Transverse colon (tissue), 4 donors: Measurements from ENCODE around the gene CDKN1A. TPM values are rescaled to one million over a fixed set of nuclear protein-coding genes. Genes with fewer than 3 reads are reported as not detected.

Experiments used
- DNase-seq: peaks from one replicate; pipeline ENCODE4 v3.0.0-alpha.2; 2019
- H3K27ac ChIP-seq, 4 donors: fragments of 200-600 bp; sonication (generic); 2 replicates each; pipeline ENCODE4 v1.5.1; 2016 to 2018; ENCODE audit warnings: inconsistent platforms in 4 of 4
- H3K27me3 ChIP-seq: fragments of 200-600 bp; sonication (generic); 2 replicates; pipeline ENCODE4 v1.5.1; 2017; ENCODE audit warnings: inconsistent platforms
- H3K36me3 ChIP-seq, 4 donors: fragments of 200-600 bp; sonication (generic); 2 replicates each; pipeline ENCODE4 v1.5.1; 2017 to 2019; ENCODE audit warnings: inconsistent platforms in 4 of 4
- H3K4me1 ChIP-seq, 4 donors: fragments of 200-600 bp; sonication (generic); 2 replicates each; pipeline ENCODE4 v1.5.1; 2017 to 2020; ENCODE audit warnings: inconsistent platforms in 4 of 4
- H3K4me3 ChIP-seq, 4 donors: fragments of 200-600 bp; sonication (generic); 1 replicate in 1 of 4; 2 replicates in 3 of 4; pipeline versions ENCODE4 v1.5.1 to v1.6.1; 2017 to 2019; ENCODE audit warnings: inconsistent platforms in 4 of 4
- H3K9me3 ChIP-seq, 2 donors: fragments of 200-600 bp; sonication (generic); 2 replicates each; pipeline ENCODE4 v1.5.1; 2017 to 2019; ENCODE audit warnings: inconsistent platforms in 2 of 2
- EP300 ChIP-seq: sonication (generic); formaldehyde crosslinking; IDR thresholded peaks from one replicate; pipeline ENCODE4 v1.6.1; 2017; ENCODE audit warnings: antibody characterized with exemption, low read depth
- POLR2A ChIP-seq: fragments of 450-650 bp; IDR thresholded peaks from one replicate; pipeline ENCODE4 v1.6.1; 2016; ENCODE audit warnings: antibody characterized with exemption, mild to moderate bottlenecking, moderate library complexity
- POLR2AphosphoS5 ChIP-seq, 3 donors: sonication (generic); formaldehyde crosslinking; IDR thresholded peaks; one replicate each; pipeline ENCODE4 v1.6.1; 2016; ENCODE audit warnings: antibody characterized with exemption in 3 of 3
- WGBS, 2 donors: methylation state at CpG; one replicate each; pipeline ENCODE4 v1.1.5; 2018; ENCODE audit warnings: low coverage in 1 of 2; 5-methylcytosine and 5-hydroxymethylcytosine counted together
- in situ Hi-C, 4 donors: fragments of 200-750 bp; cut with MboI; loops; one replicate each; pipeline versions ENCODE4 v1.15.0 to v1.15.1; 2017; ENCODE audit warnings: low sequenced_read_pairs in 3 of 4, low pct_ligation_motif_present in 1 of 4, low pct_unique_long_range_greater_than_20kb in 1 of 4
- intact Hi-C: fragments of 100-400 bp; cut with DNase I; formaldehyde crosslinking; loops from one replicate; pipeline ENCODE4 v1.15.1; 2023; ENCODE audit warnings: low total_unique reads
- total RNA-seq, 4 donors: library from RNA; depleted of rRNA; stranded (reverse); fragments of >200 nt; gene quantifications; one replicate each; pipeline ENCODE4 v1.1.0, GENCODE V29; 2016
- TF ChIP-seq, protein P1 (sequence below), 5 experiments: fragments of 200-600 bp in 3 of 5; fragments of 450-650 bp in 2 of 5; sonication (generic) in 3 of 5; IDR thresholded peaks; 1 replicate in 2 of 5; 2 replicates in 3 of 5; pipeline ENCODE4 v1.5.1; 2016 to 2017; ENCODE audit warnings: antibody characterized with exemption in 5 of 5, inconsistent platforms in 3 of 5, mild to moderate bottlenecking in 2 of 5, moderate library complexity in 1 of 5

Gene CDKN1A
- total RNA-seq, 4 donors from 2014 or later, result 34.6 to 613 (median 264) TPM

DNA sequence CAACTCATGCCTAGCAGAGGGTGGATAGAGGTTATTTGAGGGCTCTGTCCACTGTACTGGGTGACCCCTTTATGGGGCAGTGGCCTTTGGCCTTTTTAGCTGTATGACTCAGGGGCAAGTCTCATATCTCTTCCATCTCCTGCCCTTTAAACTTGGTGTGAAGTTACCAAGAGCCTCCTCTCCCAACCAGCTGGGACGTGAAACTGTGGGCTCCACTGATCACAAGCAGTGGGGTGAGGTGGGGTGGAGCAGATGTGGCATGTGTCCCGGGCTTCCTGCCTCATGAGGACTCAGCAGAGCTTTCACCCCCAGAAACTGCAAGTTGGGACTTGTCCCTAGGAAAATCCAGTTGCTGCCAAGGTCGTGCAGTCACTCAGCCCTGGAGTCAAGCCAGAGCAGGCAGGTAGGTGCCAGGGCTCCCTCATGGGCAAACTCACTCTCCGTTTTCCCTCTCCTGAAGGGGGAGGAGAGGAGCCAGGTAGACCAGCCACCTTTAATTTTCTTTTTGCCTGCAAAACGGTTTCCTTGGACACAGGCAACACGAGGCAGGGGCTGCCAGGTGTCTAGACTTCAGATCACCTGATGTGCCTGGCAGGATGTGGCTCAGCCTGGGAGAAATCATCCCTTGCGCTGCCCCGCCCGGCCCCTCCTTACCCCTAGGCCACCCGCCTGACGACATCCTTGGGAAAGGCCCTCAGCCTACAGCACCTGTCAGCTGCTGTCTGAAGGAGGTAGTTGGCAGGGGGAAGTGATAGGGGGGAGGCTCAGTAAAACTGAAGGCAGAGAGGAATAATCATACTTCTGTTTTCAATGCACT, 4.0 kb downstream of the CDKN1A start:
- intact Hi-C loops (loop anchor here (5.0 to 10.0 kb wide), 2 partner anchors 60 to 72 kb away; no protein-coding TSS in a partner anchor), in situ Hi-C loops (loop anchor here in 3 of 4 donors (5.0 kb wide), 1 partner anchor 60 kb away; no protein-coding TSS in a partner anchor)
- H3K27me3 ChIP-seq, result no peaks in the 10 kb centered on the region
- DNase-seq, result peak; percentile 85
- H3K4me1 ChIP-seq, result peaks cover 17 to 44% (median 33%) of the 10 kb centered on the region in 4 donors
- no peaks in the 10 kb centered on the region for H3K9me3 ChIP-seq
- peaks cover 0 to 33% (median 17%) of the 10 kb centered on the region in 4 donors for H3K36me3 ChIP-seq
- TF ChIP-seq, protein P1, sequence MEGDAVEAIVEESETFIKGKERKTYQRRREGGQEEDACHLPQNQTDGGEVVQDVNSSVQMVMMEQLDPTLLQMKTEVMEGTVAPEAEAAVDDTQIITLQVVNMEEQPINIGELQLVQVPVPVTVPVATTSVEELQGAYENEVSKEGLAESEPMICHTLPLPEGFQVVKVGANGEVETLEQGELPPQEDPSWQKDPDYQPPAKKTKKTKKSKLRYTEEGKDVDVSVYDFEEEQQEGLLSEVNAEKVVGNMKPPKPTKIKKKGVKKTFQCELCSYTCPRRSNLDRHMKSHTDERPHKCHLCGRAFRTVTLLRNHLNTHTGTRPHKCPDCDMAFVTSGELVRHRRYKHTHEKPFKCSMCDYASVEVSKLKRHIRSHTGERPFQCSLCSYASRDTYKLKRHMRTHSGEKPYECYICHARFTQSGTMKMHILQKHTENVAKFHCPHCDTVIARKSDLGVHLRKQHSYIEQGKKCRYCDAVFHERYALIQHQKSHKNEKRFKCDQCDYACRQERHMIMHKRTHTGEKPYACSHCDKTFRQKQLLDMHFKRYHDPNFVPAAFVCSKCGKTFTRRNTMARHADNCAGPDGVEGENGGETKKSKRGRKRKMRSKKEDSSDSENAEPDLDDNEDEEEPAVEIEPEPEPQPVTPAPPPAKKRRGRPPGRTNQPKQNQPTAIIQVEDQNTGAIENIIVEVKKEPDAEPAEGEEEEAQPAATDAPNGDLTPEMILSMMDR (IDR thresholded peaks at IDR 0.05), result no peak
- TF ChIP-seq POLR2AphosphoS5 (IDR thresholded peaks at IDR 0.05) (peak in 1 of 3 donors; percentile 69), POLR2A (peak; percentile 4)
- peak overlapping the region in 1 of 4 donors; percentile 1 for H3K4me3 ChIP-seq
- WGBS, 2 donors, result 30% methylated on average over 11 of the region's 11 CpGs; no CpG with 5 or more reads in 1 of the 2 donors
- peak overlapping the region; percentile 52 to 76 (median 58) for H3K27ac ChIP-seq

GRCh38 chr6:36683145-36683655, 4.7 kb downstream of the CDKN1A start:
- TF ChIP-seq POLR2A, result no peak
- TF ChIP-seq POLR2AphosphoS5 (IDR thresholded peaks at IDR 0.05), result peak in 1 of 3 donors; percentile 3
- peaks cover 0 to 33% (median 17%) of the 10 kb centered on the region in 4 donors for H3K36me3 ChIP-seq
- H3K4me1 ChIP-seq, result peaks cover 12 to 38% (median 27%) of the 10 kb centered on the region in 4 donors
- no peak overlapping the region for H3K4me3 ChIP-seq
- in situ Hi-C loops, result loop anchor here in 3 of 4 donors (5.0 kb wide), 1 partner anchor 61 kb away; no protein-coding TSS in a partner anchor
- H3K9me3 ChIP-seq, result no peaks in the 10 kb centered on the region
- DNase-seq, result no peak
- 40 to 68% methylated on average over 2 to 6 of the region's 6 CpGs for WGBS, 2 donors
- H3K27ac ChIP-seq, result peak overlapping the region; percentile 52 to 76 (median 58)
- intact Hi-C loops, result loop anchor here (5.0 to 10.0 kb wide), 2 partner anchors 61 to 72 kb away; no protein-coding TSS in a partner anchor
- no peaks in the 10 kb centered on the region for H3K27me3 ChIP-seq

GRCh38 chr6:36683656-36684446, 5.3 kb downstream of the CDKN1A start:
- in situ Hi-C loops (loop anchor here in 3 of 4 donors (5.0 kb wide), 1 partner anchor 62 kb away; no protein-coding TSS in a partner anchor), intact Hi-C loops (loop anchor here (5.0 to 10.0 kb wide), 2 partner anchors 62 to 71 kb away; no protein-coding TSS in a partner anchor)
- H3K36me3 ChIP-seq, result peaks cover 0 to 33% (median 17%) of the 10 kb centered on the region in 4 donors
- no peaks in the 10 kb centered on the region for H3K27me3 ChIP-seq
- H3K9me3 ChIP-seq, result no peaks in the 10 kb centered on the region
- H3K4me1 ChIP-seq, result peaks cover 12 to 36% (median 24%) of the 10 kb centered on the region in 4 donors
- TF ChIP-seq POLR2A, result no peak
- TF ChIP-seq, protein P1 (IDR thresholded peaks at IDR 0.05), result no peak
- no peak for TF ChIP-seq POLR2AphosphoS5 (IDR thresholded peaks at IDR 0.05)
- TF ChIP-seq EP300, result no peak
- no peak overlapping the region for H3K4me3 ChIP-seq
- 95 to 100% methylated on average over 1 to 29 of the region's 29 CpGs for WGBS, 2 donors
- H3K27ac ChIP-seq, result peak overlapping the region in 2 of 4 donors; percentile 53 to 76
- DNase-seq, result no peak

DNA sequence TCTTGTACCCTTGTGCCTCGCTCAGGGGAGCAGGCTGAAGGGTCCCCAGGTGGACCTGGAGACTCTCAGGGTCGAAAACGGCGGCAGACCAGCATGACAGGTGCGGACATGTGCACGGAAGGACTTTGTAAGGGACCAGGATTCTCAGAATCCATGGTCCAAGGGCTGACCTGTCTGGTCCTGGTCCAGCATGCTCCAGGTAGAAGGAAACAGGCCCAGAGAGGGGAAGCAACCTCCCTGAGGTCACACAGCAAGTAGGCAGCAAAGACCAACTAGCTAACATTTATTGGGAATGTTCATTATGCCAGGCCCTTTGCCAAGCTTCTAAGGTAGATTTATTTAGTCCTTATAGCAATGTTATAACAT, 5.9 kb downstream of the CDKN1A start:
- Histone ChIP-seq H3K4me3 (no peak overlapping the region), H3K4me1 (peaks cover 12 to 36% (median 21%) of the 10 kb centered on the region in 4 donors), H3K27me3 (no peaks in the 10 kb centered on the region), H3K27ac (no peak overlapping the region), H3K9me3 (no peaks in the 10 kb centered on the region), H3K36me3 (peaks cover 0 to 33% (median 17%) of the 10 kb centered on the region in 4 donors)
- in situ Hi-C loops, result loop anchor here in 3 of 4 donors (5.0 kb wide), 1 partner anchor 62 kb away; no protein-coding TSS in a partner anchor
- no peak for DNase-seq
- 96% methylated on average over 6 of the region's 6 CpGs; no CpG with 5 or more reads in 1 of the 2 donors for WGBS, 2 donors
- TF ChIP-seq POLR2AphosphoS5 (IDR thresholded peaks at IDR 0.05), result peak in 1 of 3 donors; percentile 56
- TF ChIP-seq, protein P1 (IDR thresholded peaks at IDR 0.05), result no peak
- no peak for TF ChIP-seq POLR2A
- intact Hi-C loops, result loop anchor here (5.0 to 10.0 kb wide), 2 partner anchors 62 to 70 kb away; no protein-coding TSS in a partner anchor
